GM19240 (cell line): ENCODE results near the gene ASTN2.

Source experiments
- DNase-seq: peaks from one replicate; pipeline ENCODE4 v3.0.0; 2011; ENCODE audit warnings: low spot score; ENCODE audit not compliant: insufficient read length

Gene ASTN2

DNA sequence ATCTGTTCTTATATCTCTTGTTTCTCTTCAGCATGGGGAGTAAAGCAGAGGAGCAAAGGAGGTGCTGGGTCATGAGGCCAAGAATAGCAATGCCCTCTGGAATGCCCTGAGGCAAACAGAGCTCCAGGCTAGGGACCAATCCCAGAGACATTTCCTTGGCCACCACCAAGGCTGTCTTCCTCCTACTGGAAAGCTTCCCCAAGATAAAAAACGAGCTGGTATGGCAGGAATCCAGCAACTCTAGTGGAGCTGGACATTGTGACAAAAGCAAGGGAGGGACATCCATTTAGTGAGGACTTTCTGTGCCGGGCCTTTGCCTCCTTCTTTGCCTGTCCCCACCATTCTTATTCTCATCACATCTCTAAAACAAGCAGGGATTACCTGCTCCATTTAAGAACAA lies 161.6 kb downstream of the ASTN2 start:
- DNase-seq, result no peak

DNA sequence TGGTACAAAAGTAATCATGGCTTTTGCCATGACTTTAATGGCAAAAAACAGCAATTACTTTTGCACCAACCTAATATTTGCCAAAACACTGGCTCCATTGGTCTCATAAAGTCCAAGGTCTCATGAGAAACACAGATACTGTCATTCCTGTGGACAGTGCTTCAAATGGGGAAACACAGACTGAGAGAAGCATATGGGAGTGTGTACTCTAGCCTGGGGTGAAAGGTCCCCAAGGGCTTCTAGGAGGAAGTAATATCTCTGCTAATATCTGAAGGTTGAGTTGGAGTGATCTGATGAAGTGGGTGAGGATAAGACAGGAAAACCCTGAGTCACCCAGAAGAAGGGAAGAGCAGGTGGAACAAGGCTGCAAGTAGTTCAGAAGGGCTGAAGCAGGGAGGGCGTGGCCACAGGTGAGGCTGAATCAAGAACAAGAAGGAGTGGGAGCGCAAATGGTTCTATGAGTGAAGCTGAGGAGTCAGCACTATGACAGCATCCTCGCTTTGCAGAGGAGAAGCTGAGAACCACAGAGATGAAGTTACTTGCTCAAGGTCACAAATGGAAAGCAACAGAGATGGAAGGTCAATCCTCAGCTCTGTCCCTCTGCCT lies 164.1 kb downstream of the ASTN2 start:
- DNase-seq, result no peak

DNA sequence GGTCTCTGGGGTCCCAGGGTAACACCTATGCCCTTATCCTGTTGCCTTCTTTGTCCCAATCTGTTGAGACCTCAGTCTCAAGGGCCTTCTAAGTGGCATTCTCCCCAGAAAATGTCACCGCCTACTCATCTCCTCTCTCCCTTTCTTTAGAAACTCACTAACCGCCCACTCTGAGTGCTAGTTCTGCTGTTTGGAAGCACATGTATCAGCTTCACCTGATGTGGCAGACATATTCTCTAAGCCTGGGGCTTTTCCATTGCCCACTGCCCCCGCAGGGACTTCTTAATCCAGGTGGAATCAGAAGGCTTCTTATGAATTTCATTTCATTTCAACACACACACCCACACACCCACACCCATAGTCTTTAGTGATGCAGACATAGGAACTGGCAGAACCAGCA lies 165.1 kb downstream of the ASTN2 start:
- no peak for DNase-seq

DNA sequence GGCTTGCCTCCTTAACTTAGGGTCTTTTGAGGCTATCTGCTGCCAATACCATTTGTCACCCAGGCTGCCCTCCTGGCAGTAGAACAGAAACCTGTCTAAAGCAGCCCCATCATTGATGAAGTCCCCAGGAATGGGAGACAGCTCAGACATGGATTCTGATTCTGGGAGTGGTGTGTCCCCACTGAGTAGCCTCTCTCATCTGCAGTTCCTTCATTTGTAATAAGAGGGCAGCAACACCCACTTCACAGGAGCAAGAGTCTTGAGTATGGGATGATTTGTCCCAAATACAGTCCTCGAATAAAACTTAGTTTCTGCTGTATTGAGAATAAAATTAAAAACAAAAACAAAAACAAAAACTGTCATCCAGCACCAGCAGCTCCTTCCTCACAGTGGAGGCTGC lies 167.6 kb downstream of the ASTN2 start:
- no peak for DNase-seq

DNA sequence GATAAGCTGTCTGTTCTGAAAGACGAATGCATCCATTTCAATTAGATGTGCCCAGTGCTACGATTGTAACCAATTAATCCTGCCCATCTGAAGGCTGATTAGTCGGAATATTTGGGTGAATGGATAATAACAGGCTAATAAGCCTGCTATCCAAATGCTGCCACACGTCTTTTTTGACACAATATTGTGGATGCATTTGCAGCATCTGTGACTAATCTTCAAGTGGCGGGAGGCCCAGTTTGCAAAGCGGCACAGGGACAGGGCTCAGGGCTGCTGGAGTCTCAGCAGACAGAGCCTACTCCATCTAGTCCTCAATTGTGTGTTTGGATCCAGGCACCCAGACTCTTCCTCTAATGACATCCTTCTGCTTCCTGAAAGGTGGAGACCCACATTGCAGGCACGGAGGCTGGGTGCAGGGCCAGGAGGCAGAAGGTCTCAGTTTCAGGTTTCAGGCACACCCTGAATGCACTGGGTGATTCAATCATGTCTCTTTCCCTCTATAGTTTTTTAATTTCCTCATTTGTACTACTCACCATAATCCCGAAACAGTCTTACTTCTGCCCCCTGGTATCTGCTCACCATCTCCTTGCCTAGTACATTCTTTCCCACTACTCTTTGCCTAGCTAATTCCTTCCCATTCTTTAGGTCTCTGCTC lies 169.6 kb downstream of the ASTN2 start:
- no peak for DNase-seq

DNA sequence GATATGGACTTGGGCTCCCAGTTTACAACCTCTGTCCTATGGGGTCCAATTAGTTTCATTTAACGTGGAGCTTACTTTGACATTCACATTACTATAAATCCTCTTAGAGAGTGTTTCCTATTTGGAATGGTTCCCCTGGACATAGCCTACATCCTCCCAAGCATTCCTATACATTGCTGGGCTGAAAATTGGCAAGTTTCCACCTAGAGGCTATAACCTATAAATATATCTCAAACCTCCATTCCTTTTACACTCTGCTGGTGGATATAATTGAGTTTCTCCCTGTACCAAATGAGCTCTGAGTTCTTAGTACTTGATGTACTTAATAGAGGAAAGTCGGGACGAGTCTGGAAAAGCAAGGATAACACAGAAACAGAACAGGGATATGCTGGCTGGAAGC lies 172.8 kb downstream of the ASTN2 start:
- DNase-seq, result no peak

DNA sequence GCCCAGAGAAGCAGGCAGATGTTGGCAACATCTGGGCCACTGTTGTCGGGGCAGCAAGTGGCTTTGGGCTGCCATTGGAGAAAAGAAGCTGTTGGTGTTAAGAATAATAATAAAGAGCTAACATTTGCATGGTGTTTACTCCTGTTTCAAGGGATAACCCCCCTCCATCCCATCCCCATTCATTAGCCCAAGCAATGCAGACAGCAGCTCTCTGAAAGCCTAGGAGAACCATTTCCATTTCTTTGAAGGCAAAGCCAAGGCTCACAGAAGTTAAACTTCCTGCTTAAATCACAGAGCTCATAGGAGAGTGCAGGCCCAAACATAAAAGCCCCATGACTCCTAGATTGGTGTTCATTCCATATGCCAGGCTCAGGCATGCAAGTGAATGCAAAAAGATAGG lies 175.4 kb downstream of the ASTN2 start:
- DNase-seq, result no peak

DNA sequence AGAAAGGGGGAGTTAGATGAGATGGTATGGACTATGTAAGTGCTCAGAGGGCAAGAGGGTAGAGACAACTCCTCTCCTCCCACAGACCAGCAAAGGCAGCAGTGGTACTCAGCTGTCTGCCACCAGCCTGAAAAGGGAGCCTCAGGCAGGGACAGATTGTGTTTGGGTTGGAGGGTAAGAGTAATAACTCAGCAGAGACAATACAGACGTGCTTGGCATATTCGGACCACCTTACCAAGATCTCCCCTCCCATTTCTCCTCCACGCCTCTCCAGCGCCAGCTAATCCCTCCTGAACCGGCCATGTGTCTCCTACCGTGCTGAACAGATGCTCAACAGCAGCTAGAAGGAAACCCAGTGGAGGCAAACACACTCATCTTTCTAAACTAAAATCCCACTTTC lies 180.8 kb downstream of the ASTN2 start:
- no peak for DNase-seq

DNA sequence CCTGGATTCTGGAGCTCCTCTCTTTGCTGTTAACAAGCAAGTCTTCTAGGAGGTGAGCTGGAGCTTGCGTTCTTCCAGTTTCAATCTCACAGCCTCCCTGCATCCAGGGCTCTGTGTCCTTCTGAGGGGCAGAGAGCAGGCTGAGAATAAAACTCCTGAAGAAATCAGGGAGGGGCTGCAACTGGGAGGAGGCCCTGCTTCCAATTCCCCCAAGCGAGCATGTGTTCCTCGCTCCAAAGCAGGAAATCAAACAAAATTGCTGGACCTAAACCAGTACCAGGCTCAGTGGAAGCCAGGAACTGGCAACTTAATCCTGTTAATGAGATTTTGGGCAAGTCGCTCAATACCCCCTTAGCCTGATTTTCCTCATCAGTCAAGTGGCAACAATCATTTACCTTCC lies 181.8 kb downstream of the ASTN2 start:
- no peak for DNase-seq

DNA sequence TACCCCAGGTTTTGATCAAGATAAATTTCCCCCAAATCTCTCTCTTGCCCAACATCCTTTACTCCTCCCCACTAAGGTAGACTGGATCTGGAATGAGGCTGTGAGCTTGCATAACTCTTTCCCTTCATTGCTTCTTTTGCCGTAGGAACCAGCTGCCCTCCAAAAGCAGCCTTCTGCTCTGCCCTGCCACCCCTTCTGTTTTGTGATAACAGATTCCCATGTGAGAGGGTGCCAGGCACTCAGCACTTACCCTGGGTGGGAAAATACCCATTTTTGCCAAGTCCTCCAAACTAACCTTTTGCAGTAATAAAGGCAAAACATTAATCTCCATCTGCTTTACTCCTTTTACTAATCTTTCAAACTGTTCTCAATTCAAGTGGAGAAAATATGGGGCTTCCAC lies 182.6 kb downstream of the ASTN2 start:
- DNase-seq, result no peak

DNA sequence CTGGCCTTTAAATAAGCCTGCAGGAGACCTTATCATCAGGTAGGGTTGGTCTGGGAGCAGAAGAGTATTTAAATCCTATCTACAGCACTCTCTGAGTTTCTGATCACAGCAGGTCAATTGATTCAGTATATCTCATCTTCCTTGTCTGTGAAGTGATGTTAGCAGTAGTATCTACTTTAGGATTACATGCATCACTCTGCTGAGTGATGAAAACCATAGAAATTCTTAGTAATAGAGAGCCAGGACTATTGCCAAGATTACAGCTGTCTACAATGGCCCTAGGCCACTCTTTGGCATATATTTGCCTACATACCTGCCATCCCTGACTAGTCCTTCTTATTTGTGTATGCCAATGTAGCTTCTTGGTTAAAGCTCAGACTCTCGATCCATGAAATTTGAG lies 183.8 kb downstream of the ASTN2 start:
- no peak for DNase-seq

DNA sequence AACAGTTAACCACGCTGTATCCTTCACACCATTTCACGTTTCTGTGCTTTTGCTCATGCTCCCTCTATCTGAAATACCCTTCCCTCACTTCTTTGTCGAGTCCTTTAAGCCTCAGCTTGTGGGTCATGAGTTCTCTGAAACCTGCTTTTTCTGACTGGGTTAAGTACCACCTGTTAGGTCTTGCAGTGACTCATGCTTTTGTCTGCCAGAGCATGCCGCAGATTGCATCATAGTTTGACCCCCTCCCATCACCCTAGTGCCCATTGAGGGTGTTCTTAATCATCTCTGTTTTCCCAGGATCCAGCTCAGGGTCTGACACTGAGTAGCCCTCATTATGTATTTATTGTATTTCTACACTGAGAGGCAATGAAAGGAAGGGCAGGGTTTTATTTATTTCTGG lies 190.2 kb downstream of the ASTN2 start:
- DNase-seq, result no peak

DNA sequence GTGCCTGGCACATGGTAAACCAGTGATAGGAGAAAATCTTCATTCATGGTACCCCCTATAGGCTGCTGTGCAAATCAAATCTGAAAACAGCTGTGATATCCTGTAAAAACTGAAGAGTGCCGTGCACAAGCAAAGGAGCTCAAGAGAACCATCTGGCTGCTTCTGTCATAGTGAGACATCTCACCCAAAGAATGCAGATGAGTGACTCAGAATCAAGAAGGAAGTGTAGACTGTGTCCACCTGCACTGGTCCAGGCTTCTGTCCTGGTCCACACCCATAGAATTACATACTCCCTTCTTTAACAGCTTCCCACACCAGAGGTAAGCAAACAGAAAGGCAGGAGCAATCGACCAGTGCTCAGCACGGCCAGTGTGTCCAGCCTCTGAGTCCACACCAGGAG lies 195.9 kb downstream of the ASTN2 start:
- DNase-seq, result no peak

DNA sequence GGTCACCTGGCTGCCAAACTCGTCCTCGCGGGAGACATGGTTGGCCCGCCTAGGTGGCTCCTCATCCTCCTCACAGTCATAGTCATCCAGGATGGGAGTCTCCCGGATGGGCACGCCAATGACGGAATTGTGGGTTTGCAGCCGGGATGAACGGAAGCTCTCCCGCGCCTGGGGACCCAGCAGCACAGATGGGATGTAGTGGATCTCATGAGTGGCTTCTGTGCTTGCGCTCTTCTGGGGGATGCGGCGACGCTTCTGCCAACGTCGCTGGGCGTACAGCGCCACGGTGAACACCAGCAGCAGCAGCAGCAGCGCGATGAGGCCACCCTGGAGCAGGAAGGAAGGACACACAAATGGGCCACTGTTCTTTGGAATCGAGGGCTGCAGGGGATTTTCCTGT lies 200.4 kb downstream of the ASTN2 start:
- DNase-seq, result no peak

DNA sequence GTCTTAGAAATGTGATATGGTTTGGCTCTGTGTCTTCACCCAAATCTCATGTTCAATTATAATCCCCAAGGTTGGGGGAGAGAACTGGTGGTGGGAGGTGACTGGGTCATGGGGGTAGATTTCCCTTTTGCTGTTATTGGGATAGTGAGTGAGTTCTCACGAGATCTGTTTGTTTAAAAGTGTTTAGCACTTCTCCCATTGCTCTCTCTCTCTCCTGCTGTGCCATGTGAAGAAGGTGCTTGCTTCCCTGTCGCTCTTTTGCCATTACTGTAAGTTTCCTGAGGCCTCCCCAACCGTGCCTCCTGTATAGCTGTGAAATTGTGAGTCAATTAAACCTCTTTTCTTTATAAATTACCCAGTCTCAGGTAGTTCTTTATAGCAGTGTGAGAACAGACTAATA lies 203.6 kb downstream of the ASTN2 start:
- no peak for DNase-seq

DNA sequence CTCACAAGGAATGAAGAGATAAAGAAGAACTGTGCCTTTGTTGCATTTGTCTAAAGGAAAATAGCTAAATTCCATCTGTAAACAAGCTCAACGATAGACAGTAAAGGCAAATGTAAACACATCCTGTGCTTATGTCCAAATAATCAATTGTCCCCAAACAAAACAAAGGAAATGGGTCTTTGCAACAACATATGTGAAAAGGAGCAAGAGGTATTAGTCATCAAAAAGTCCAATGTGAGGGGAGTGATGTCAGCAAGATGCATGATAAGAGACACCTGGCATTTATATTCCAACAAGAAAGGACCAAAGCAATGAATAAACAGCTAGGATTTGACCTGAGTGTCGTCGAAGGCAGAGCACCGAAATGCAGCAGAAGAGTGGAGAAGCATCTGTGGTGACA lies 209.1 kb downstream of the ASTN2 start:
- no peak for DNase-seq

DNA sequence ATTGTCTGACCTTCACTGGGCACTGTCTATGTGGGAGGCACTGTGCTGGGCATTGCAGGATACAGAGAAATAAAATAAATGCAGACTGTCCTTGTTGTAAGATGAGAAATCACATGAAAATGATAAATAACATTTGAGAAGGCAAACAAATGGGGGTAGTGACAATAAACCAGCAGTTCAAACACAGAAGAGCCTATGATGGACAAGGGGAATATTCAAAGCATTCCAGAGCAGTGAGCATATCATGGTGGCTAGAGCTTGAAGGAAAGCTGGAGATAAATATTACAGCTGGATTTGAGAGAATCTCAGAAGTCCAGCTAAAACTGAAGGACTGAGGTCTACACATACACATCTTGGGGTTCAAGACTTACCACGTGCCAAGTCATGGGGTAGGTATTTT lies 209.9 kb downstream of the ASTN2 start:
- no peak for DNase-seq

DNA sequence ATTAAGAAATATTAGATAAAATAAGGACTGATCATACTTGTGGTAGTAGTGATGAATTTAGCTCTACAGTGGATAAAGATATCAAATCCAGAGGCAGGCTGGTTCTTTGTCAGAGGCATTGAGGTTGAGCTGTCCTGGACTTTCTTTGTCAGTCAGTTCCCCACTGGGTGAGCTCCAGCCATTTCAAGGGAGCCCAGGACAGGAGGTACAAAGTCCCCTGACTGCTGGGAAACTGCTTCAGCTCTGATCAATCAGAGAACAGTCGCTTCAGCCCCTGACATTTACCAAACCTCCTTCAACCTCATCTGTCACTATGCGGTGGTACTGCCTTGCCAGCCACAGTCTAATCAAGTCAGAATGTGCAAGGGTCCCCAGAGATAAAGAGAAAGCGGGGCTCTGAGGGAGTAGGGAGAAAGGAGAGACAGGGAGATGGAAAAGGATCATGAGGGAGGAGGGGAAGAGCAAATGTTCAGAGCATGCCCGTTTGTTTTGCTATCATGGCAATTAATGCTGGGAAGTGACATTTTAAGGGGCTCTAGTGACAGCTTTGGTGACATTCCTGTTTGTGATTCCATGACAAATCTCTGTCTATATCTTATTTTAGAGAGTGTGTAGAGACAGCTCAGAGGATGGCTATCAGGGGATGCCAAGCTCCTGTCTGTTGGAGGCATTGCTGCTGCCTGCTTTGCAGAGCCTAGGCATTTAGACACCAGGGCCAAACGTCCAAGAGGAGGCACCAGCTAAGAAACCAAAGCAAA lies 223.2 kb downstream of the ASTN2 start:
- DNase-seq, result no peak

DNA sequence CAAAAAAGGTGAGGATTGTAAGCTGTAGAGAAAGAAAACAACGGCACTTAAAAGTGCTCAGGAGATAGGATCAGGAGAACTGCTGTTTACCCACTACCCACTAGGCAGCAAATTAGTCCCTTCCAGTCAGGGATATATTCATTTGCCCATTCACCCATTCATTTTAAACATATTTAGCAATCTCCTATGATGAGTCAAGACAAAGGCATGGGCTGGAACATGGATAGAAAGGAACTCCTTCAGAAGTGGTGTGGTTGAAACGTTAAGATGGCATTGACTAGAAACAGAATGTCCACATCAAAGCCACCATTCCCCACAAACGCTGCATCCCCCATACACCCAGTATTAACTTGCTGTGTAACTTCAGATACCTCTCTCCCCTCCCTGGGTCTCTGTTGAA lies 225.7 kb downstream of the ASTN2 start:
- no peak for DNase-seq

DNA sequence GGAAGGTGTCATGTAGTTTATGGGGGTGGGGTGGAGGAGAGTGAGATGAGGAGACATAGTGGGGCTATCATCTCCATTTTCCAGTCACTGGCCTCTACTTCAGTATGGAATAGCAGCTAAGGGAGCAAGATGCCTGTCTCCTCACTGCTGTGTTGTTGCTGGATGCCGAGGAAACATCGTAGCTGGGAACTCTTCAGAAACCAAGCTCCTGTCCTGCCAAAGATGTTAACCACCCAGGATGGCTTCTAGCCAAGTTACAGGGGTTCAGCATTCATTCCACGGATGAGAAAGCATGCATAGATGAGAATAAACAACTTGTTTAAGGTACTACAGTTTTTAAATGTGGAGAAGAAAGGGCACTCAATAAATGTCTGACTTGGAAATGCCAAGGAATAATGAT lies 226.5 kb downstream of the ASTN2 start:
- DNase-seq, result no peak

DNA sequence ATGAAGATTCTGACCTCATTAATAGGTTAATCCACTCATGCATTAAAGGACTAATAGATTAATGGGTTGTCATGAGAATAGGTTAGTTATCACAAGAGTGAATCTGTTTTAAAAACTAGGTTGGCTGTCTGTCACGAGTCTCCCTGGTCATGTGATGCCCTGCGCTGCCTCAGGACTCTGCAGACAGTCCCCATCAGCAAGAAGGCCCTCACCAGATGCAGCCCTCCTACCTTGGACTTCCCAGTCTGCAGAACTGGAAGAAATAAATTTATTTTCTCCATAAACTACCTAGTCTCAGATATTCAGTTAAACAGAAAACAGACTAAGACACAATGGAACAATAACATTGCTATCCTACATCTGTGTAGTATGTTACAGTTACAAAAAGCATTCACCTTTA lies 227.4 kb downstream of the ASTN2 start:
- no peak for DNase-seq

DNA sequence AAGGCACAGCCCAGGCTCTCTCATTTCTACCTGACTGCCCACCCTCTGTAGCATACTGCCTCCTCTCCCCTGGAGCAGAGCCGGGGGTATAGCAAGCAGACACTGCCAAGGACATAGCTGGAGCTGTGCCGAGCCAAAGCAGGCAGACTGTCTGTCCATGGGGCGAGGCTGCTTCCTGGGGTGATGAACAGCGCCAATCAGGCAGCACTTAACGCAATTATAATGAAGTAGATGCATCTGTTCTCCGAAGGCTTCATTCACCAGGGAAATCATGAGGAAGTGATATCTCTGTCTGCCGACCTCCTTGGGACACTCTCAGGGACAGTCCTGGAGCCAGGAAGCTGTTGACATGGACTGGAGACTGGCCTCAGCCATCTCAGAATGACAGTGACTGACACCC lies 230.7 kb downstream of the ASTN2 start:
- no peak for DNase-seq

DNA sequence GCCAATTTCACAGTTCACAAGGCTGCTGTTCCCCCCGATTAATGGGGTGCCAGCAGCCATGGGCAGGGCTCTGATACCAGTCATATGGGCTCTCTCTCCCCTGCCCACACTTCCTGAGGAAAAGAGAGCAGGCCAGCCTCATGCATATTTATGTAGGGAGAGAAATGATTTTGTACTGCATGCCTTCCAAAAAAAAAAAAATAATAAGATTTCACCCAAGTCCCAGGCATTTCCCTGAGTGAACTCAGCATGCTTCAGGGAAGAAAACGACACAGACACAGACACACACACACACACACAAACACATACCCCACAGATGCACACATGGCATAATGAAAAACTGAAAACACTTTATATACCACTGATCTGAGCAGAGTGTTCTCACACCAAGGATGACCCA lies 232.8 kb downstream of the ASTN2 start:
- DNase-seq, result no peak
